Endothelial cell of umbilical vein (primary cell): ENCODE results near the gene GCDH.

ENCODE experiments used
- CTCF ChIP-seq, 2 donors: IDR thresholded peaks; 1 replicate in 1 of 2; 2 replicates in 1 of 2; pipeline ENCODE4 v1.5.1; 2011; ENCODE audit warnings: low read length in 2 of 2, mild to moderate bottlenecking in 2 of 2, moderate library complexity in 2 of 2, control low read depth in 1 of 2, inconsistent platforms in 1 of 2, low read depth in 1 of 2; ENCODE audit not compliant: insufficient read depth in 1 of 2; ENCODE audit errors: extremely low read depth in 1 of 2
- EZH2 ChIP-seq: IDR thresholded peaks from 2 replicates; pipeline ENCODE4 v1.6.1; 2012; ENCODE audit warnings: borderline replicate concordance, low read depth, mild to moderate bottlenecking, moderate library complexity, low read length, inconsistent platforms; ENCODE audit not compliant: severe bottlenecking
- JUN ChIP-seq: IDR thresholded peaks from 2 replicates; pipeline ENCODE4 v1.6.1; 2011; ENCODE audit warnings: borderline replicate concordance, low read depth; ENCODE audit not compliant: insufficient read length, insufficient read depth
- MYC ChIP-seq: IDR thresholded peaks from one replicate; pipeline ENCODE4 v1.6.1; 2011; ENCODE audit warnings: mild to moderate bottlenecking, low read depth, low read length
- POLR2A ChIP-seq: IDR thresholded peaks from 2 replicates; pipeline ENCODE4 v1.6.1; 2012; ENCODE audit warnings: low read depth, mild to moderate bottlenecking, control low read depth, low read length
- POLR2AphosphoS5 ChIP-seq: IDR thresholded peaks from 2 replicates; pipeline ENCODE4 v1.6.1; 2012; ENCODE audit warnings: low read depth, mild to moderate bottlenecking, control low read depth, low read length, moderate library complexity; ENCODE audit not compliant: insufficient read depth

- no peak for TF ChIP-seq MYC
- no peak for TF ChIP-seq POLR2AphosphoS5
- no peak for TF ChIP-seq POLR2A
- no peak for TF ChIP-seq EZH2
- TF ChIP-seq CTCF (IDR thresholded peaks at IDR 0.05; ENCODE audit: extremely low read depth in 1 of 2, insufficient read depth in 1 of 2, low read depth in 1 of 2, low read length in 2 of 2), result no peak
- TF ChIP-seq JUN, result no peak
Measured at GRCh38 chr19:12868540-12869112, 22.3 kb upstream of the GCDH start.
